Measurements from ENCODE around the gene DCT.

Gene DCT

GRCh38 chr13:94481941-94482340 lies 2.5 kb upstream of the DCT start:
- peak; percentile 85 for FAIRE-seq
- DNase-seq (ENCODE audit: insufficient read length, low spot score), result peak; percentile 17

GRCh38 chr13:94480672-94481145 lies 1.2 kb upstream of the DCT start:
- DNase-seq (ENCODE audit: insufficient read length, low spot score) (no peak), FAIRE-seq (no peak)
- no peak for TF ChIP-seq POLR2A (IDR thresholded peaks at IDR 0.05; ENCODE audit: low read depth, low read length)

More at GRCh38 chr13:94481941-94482340, 2.5 kb upstream of the DCT start:
- TF ChIP-seq POLR2A (IDR thresholded peaks at IDR 0.05; ENCODE audit: low read depth, low read length), result no peak

GRCh38 chr13:94478913-94479312 lies 569 bp downstream of the DCT start:
- DNase-seq (ENCODE audit: insufficient read length, low spot score) (no peak), FAIRE-seq (no peak)
- no peak for TF ChIP-seq POLR2A (IDR thresholded peaks at IDR 0.05; ENCODE audit: low read depth, low read length)

- no peak for FAIRE-seq
- DNase-seq (ENCODE audit: insufficient read length, low spot score), result no peak
- TF ChIP-seq POLR2A (IDR thresholded peaks at IDR 0.05; ENCODE audit: low read depth, low read length), result no peak
These were observed 9.4 kb downstream of the DCT start for GRCh38 chr13:94470126-94470525.

- no peak for DNase-seq (ENCODE audit: insufficient read length, low spot score)
- no peak for TF ChIP-seq POLR2A (IDR thresholded peaks at IDR 0.05; ENCODE audit: low read depth, low read length)
- FAIRE-seq, result no peak
These were observed 14.7 kb downstream of the DCT start for GRCh38 chr13:94464771-94465170.

- FAIRE-seq, result no peak
- no peak for DNase-seq (ENCODE audit: insufficient read length, low spot score)
These were observed 16.8 kb downstream of the DCT start for GRCh38 chr13:94462670-94463069.

GRCh38 chr13:94459116-94459515 lies 20.4 kb downstream of the DCT start:
- no peak for FAIRE-seq
- DNase-seq (ENCODE audit: insufficient read length, low spot score), result no peak
- no peak for TF ChIP-seq POLR2A (IDR thresholded peaks at IDR 0.05; ENCODE audit: low read depth, low read length)

More at GRCh38 chr13:94462670-94463069, 16.8 kb downstream of the DCT start:
- TF ChIP-seq POLR2A (IDR thresholded peaks at IDR 0.05; ENCODE audit: low read depth, low read length), result no peak

- no peak for TF ChIP-seq POLR2A (IDR thresholded peaks at IDR 0.05; ENCODE audit: low read depth, low read length)
- no peak for DNase-seq (ENCODE audit: insufficient read length, low spot score)
- FAIRE-seq, result no peak
These were observed 24.1 kb downstream of the DCT start for GRCh38 chr13:94455414-94455813.

- FAIRE-seq, result peak; percentile 71
- no peak for TF ChIP-seq POLR2A (IDR thresholded peaks at IDR 0.05; ENCODE audit: low read depth, low read length)
- DNase-seq (ENCODE audit: insufficient read length, low spot score), result no peak
These were observed 24.6 kb downstream of the DCT start for GRCh38 chr13:94454906-94455305.

- no peak for FAIRE-seq
- no peak for TF ChIP-seq POLR2A (IDR thresholded peaks at IDR 0.05; ENCODE audit: low read depth, low read length)
- no peak for DNase-seq (ENCODE audit: insufficient read length, low spot score)
These were observed 25.1 kb downstream of the DCT start for GRCh38 chr13:94454334-94454733.

GRCh38 chr13:94444826-94445225 lies 34.7 kb downstream of the DCT start:
- TF ChIP-seq POLR2A (IDR thresholded peaks at IDR 0.05; ENCODE audit: low read depth, low read length), result no peak
- FAIRE-seq (no peak), DNase-seq (ENCODE audit: insufficient read length, low spot score) (no peak)

- DNase-seq (ENCODE audit: insufficient read length, low spot score), result peak; percentile 35
- no peak for TF ChIP-seq POLR2A (IDR thresholded peaks at IDR 0.05; ENCODE audit: low read depth, low read length)
- FAIRE-seq, result peak; percentile 95
These were observed 43.8 kb downstream of the DCT start for GRCh38 chr13:94435604-94436226.

GRCh38 chr13:94433055-94433961 lies 46.2 kb downstream of the DCT start:
- no peak for TF ChIP-seq POLR2A (IDR thresholded peaks at IDR 0.05; ENCODE audit: low read depth, low read length)
- no peak for DNase-seq (ENCODE audit: insufficient read length, low spot score)

GRCh38 chr13:94431987-94432386 lies 47.5 kb downstream of the DCT start:
- FAIRE-seq, result peak; percentile 15
- TF ChIP-seq POLR2A (IDR thresholded peaks at IDR 0.05; ENCODE audit: low read depth, low read length), result no peak
- no peak for DNase-seq (ENCODE audit: insufficient read length, low spot score)

More at GRCh38 chr13:94433055-94433961, 46.2 kb downstream of the DCT start:
- FAIRE-seq, result no peak
